ENCODE results near the gene CREB5.

DNA sequence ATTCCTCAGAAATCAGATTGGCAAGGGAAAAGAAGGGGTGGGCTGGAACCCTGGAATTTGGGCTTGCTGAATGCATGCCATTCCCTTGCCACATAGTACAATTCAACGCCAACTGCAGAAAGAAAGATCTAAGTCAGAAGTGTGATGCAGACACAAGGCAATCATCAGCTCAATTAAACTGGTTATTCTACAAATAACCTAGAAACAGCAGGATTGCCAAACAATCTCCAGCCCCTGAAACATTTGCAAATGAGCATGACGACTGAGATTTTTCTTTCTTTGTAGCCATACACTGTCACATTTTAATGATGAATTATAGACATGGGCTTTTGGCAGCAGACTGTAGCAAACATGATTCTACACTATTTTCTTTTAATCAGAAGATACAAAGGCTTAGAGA, 16.5 kb upstream of the CREB5 start:
- TF ChIP-seq POLR2AphosphoS5 (IDR thresholded peaks at IDR 0.05) (no peak), POLR2A (IDR thresholded peaks at IDR 0.05) (no peak)
- TF ChIP-seq, protein P1, sequence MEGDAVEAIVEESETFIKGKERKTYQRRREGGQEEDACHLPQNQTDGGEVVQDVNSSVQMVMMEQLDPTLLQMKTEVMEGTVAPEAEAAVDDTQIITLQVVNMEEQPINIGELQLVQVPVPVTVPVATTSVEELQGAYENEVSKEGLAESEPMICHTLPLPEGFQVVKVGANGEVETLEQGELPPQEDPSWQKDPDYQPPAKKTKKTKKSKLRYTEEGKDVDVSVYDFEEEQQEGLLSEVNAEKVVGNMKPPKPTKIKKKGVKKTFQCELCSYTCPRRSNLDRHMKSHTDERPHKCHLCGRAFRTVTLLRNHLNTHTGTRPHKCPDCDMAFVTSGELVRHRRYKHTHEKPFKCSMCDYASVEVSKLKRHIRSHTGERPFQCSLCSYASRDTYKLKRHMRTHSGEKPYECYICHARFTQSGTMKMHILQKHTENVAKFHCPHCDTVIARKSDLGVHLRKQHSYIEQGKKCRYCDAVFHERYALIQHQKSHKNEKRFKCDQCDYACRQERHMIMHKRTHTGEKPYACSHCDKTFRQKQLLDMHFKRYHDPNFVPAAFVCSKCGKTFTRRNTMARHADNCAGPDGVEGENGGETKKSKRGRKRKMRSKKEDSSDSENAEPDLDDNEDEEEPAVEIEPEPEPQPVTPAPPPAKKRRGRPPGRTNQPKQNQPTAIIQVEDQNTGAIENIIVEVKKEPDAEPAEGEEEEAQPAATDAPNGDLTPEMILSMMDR (IDR thresholded peaks at IDR 0.05): no peak

Measured in breast epithelium (tissue), 3 donors.